Caki2 (cell line): ENCODE results near the gene TST. TPM values are rescaled to one million over a fixed set of nuclear protein-coding genes. Genes with fewer than 3 reads are reported as not detected.
"Not testable (repeated sequence)": the region's sequence is repeated elsewhere in the genome, so short reads cannot be mapped to it uniquely, and the experiment has no call there.

Source experiments
- DNase-seq: peaks from one replicate; pipeline ENCODE4 v3.0.0-alpha.2; 2015; ENCODE audit warnings: low read depth
- in situ Hi-C: cut with HindIII; loops from 2 replicates; pipeline ENCODE4 v1.10.0; 2016; ENCODE audit warnings: low sequenced_read_pairs, low pct_unique_long_range_greater_than_20kb, mixed read lengths
- total RNA-seq: library from RNA; depleted of rRNA; stranded (reverse); fragments of >200 nt; shearing (Covaris generic); gene quantifications from 2 replicates; pipeline ENCODE4 v1.2.3, GENCODE V29; 2014; ENCODE audit warnings: low replicate concordance

The TST gene
- total RNA-seq, 1 experiment from 2014 or later = 54.6 TPM

DNA sequence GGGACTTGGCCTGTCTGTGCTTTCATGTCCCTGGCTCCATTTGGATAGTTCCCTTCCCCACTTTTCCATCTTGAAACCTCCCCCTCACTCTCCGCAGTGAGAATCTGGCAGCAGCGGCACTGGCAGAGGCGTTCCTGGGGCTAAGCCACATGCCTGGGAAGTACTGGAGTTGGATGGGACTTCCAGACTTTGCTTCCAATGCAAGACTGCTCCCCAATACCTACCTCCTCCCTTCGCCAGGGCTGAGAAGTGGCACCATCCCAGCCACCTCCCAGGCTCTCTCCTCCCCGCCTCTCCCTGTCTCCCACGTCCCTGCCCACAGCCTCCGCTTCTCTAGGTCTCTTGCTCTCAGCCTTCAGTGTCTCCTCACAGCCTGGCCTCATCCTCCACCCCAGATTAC lies 16.6 kb downstream of the TST start:
- in situ Hi-C loops = no loop called here
- no peak for DNase-seq

DNA sequence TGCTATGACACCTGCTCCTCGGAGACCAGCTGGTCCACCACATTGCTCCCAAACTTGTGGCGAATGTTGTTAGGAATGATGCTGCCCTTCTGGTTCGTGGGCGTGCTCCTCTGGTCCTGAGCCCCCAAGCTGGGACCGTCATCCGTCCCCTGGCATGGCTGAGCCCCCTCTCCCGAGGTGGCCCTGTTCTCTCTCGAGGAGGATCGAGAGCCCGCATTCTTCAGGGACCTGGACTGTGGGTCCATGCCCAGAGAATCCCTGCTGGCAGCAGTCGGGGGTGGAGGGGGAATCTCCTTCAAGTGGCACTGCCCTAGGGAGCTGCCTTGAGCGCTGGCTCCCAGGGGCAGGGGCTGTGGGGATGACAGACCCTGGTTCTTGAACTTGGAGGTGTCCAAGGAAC lies 17.4 kb downstream of the TST start:
- in situ Hi-C loops = no loop called here
- DNase-seq = no peak

DNA sequence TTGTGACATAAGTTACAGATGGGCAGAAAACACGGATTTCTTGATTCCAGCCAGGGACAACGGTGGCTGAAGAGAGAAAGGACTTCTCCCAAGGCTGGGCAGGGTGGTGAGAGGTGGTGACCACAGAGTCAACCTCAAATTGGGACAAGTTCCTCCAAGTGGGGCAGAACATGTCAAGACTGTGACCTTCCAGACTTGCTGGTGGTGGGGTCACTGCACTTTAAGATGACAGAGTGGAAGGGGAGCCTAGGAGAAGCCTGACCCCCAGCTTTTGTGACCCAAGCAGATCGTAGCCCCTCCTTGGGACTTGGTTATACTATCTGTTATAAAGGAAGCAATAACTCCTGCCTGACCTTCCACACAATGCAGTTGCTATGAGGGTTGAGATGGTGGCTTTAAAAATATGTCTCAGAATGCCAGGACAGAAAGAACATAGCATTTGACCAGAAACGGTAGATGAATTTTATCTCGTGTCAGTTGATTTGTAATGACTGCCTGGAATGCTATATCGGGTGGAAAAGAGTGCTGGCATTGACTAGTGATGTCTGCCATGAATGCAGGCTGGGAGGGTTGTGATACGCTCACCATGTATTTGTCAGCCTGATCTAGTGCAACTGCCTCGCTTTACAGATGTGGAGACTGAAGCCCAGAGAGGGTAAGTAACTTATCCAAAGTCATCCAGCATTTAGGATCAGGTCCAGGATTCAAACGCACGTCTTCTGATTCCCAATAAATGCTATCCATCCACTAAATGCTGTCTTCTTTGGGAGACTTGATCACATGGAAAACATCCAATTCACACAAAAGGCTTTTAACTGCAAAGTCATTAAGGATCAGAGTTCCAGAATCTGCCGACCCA lies 18.3 kb downstream of the TST start:
- no peak for DNase-seq
- in situ Hi-C loops = no loop called here

DNA sequence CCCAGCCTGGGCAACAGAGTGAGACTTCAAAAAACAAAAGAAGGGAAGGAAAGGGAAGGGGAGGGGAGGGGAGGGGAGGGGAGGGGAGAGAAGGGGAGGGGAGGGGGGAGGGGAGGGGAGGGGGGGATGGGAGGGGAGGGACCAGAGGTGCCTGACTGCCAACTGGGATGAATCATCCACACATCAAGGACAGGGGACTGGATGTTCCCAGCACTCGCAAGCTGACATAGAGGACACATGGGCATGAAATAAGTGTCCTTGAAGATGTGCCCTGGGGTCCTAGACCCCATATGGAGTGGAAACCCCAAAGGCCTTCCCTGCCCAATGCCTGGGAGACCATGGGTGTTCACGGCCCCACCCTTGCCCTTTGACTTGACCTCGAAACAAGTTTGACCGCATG lies 19.8 kb downstream of the TST start:
- in situ Hi-C loops = no loop called here
- DNase-seq = no peak

DNA sequence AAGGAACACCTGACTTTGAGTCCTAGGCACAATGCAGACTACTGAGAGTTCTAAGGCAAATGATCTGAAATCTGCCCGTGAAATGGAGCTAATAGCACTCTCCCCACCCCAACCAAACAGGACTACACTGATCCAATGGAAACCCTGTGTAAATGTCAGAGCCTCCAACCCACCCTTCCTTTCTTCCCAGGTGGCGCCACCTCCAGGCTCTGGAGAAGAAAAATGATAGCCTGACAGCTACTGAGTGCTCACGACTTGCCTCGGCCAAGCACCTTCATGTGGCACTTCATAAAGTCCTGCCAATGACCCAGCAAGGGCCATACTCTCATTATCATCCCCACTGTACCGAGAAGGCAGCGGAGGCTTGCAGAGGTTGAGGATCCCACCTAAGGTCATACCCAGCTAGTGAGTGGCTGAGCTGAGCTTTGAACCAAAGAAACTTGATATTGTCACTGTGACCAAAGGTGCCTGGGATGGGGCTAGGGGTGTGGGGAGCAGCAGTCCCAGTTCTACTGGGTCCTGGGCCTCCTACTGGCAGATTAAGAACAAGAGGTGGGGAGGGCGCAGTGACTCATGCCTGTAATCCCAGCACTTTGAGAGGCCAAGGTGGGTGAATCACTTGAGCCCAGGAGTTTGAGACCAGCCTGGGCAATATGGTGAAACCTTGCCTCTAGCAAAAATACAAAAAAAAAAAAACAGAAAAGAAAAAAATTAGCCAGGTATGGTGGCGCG lies 20.5 kb downstream of the TST start:
- in situ Hi-C loops = no loop called here
- DNase-seq = no peak

DNA sequence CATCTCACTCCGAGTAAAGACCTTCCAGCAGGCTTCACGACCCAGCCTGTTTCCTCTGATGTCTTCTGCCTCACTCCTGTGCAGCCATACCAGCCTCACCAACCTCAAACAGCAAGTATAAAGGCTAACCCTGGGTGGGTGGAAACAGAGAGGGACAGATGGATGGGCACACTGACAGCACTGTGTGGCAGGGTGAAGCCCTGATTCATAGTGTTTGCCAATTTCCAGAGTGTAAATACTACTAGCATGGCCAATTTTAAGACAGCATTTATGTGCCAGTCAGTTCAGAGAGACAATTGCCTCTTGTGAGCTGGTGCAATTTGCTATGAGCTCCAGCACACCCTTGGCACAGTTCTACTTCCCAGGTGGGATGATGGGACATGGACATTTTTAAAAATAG lies 21.5 kb downstream of the TST start:
- DNase-seq = no peak
- in situ Hi-C loops = no loop called here

- DNase-seq = no peak
- in situ Hi-C loops = no loop called here
Measured at GRCh38 chr22:36991206-36991605, 28.0 kb downstream of the TST start.

- no peak for DNase-seq
- in situ Hi-C loops = no loop called here
Measured at GRCh38 chr22:36990457-36990856, 28.8 kb downstream of the TST start.

GRCh38 chr22:36989012-36989411 lies 30.2 kb downstream of the TST start:
- in situ Hi-C loops, DNase-seq: not testable (repeated sequence)

DNA sequence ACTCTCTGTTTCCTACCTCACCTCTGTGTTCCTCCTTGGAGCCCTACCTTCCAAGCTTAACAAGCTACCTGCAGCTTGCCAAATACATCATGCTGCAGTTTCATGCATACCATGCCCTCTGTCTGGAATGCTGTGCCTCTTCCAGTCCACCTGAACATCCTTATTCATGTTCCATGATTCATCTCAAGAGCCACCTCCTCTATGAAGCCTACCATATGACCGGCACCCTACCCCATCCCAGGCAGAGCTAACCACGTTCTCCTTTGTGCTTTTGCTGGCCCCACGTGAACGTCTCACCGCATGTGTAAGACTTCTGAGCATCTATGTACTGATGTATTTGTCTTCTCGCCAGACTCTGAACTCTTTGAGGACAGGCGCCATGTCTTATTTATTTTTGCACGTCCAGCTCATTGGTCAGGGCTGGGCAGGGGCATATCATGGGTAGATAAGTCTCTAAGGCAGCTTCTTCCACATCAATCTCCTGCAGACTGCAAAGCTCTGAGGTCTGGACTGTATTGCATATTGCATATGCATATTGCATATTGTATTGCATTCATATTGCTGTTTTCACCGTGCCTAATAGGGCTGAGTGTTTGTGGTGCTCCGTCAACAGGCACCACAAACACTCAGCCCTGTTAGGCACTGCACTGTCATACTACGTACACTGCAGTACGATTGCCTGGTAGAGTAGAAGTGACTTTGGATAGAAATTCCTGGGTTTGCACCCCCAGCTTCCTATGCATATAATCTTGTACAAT lies 31.0 kb downstream of the TST start:
- no peak for DNase-seq
- in situ Hi-C loops = no loop called here

GRCh38 chr22:36986242-36986821 lies 32.9 kb downstream of the TST start:
- in situ Hi-C loops = no loop called here
- DNase-seq = no peak

GRCh38 chr22:36985211-36985889 lies 33.9 kb downstream of the TST start:
- in situ Hi-C loops = no loop called here
- DNase-seq = no peak

DNA sequence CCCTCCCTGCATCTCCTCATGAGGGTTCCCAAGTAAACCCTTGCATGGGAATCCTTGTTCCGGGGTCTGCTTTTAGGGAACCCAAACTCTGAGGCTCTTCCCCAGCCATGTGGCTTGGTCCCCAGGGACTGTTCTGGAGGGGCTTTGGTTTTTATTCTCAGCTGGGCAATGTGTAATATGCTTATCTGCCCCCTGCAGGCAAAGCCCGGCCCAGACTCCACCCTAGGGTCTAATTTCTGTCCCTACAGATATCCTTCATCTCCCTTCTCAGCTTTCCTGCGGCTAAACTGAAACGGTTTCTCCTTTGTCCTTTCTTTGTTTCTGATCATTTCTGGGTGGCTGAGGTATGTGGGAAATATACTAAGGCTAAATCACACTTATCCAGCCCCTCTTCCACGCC lies 37.1 kb downstream of the TST start:
- in situ Hi-C loops = no loop called here
- DNase-seq = no peak

DNA sequence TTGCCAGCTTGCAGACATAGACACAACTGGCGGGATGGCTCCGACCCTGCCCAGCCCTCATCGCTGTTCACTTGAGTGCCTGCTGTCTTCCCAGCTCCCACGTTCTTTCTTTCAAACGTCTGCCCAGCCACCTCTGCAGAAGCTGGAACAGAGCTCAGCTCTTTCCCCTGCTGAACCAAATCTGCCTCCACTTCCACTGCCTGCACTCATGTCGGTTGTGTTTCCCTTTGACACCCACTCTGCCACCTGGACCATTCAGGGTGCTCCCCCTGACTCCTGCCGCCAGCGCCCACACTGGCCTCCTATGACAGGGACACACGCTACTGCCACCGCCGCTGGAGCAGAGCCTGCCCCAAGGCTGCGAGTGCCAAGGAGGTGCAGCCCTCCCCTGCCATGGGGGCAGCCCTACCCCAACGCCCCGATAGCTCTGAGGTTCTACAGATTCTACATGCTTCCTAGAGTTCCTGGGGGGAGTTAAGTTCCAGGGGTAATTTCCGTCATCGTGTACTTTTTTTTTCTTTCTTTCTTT lies 37.9 kb downstream of the TST start:
- DNase-seq = no peak
- in situ Hi-C loops = no loop called here

DNA sequence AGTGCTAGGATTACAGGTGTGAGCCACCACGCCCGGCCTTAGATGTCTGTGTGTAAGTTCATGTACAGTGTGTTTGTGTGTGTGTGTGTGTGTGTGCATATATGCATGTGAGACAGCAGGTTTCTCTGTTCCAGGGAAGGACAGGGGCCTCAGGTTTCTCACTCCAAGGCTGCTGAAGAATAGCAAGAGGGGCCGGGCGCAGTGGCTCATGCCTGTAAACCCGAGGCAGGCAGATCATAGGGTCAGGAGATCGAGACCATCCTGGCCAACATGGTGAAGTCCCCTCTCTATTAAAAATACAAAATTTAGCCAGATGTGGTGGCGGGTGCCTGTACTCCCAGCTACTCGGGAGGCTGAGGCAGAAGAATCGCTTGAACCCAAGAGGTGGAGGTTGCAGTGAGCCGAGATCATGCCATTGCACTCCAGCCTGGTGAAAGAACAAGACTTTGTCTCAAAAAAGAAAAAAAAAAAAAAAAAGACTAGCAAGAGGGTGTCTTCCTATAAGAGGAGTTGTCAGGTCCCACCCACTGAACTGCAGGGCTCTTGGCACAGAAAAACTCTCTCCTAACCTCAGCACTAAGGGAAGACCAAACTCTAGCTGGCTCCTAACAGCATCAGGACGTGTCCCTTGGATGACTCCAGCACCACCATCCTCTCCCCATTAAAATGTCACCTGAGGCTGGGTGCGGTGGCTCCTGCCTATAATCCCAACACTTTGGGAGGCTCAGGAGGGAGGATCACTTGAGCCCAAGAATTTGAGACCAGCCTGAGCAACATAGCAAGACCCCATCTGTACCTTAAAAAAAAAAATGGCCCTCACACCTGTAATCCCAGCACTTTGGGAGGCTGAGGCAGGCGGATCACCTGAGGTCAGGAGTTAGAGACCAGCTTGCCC lies 40.0 kb downstream of the TST start:
- in situ Hi-C loops = no loop called here
- DNase-seq = no peak

- in situ Hi-C loops = no loop called here
- DNase-seq = peak; percentile 75
Measured at GRCh38 chr22:36977947-36978660, 41.1 kb downstream of the TST start.
